ENCODE data around the gene CDHR4.
"Not testable (repeated sequence)": the region's sequence is repeated elsewhere in the genome, so short reads cannot be mapped to it uniquely, and the experiment has no call there.

Gene CDHR4

DNA sequence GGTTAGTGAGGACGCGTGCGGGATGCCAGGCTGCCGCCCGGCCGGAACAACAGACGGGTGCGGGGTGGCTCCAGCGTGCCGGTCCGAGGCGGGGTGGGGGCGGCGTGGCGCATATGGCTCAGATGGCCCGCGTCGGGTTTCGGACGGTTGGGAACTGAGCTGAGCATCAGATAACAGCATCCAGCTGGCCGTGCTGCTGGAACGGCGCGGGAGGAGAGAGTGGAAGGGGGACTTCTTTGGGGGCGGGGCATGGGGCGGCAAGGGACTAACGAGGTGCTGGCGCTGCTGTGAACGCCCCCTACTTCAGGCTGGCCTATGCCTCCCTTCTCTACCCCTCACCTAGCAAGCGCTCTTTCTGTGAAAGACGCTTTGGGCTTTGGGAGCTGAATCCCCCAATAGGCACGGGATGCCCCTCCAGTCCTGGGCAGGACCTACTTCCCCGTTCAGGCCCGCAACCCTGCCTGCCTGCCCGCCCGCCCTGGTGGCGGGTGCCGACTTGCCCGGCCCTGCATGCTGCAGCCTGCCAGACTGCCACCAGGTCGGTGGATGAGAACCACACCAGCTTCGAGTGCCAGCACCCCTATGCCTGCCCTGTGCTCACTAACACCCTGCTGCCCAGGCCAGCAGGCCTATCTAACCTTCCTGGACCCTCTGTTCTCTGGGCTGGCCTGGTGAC, 3.9 kb upstream of the CDHR4 start:
- no peak for DNase-seq

DNA sequence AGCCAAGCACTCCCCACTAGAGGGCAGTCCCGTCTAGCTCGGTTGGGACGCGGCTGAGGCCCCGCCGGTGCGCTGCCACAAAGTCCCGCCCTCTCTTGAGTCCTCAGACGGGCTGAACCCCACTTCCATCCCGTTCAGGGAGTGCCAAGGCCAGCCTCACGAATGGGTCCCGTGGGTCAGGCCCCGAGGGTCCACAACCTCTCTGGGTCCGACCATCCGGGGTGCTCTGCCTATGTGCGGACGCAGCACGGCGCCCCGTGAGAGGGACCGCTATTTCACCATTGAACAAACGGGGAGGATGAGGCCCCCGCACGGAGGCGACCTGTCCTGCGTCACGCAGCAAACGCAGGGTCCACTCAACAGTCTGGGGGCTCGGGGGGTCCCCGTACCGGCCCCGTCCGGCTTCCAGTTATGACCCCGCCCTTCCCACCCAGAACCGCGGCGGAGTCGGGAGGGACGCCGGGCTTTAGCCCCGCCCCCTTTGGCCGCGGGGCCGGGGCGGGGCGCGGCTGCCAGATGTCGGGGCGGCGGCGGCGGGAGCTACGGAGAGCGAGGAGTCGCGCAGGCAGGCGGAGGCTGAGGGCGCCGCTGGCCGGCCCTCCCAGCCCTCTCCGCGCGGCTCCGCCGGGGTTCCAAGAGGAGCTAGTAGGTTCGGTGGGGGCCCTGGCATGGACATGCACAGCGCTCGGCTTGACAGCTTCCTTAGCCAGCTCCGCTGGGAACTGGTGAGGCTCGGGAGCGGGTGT, 3.2 kb upstream of the CDHR4 start, which contains the start of gene INKA1:
Gene INKA1 (plus strand): TSS at position 543 of the 746 bp plus-strand sequence. CDS start 132 bp downstream, at position 675.
- peak; percentile 83 for DNase-seq

DNA sequence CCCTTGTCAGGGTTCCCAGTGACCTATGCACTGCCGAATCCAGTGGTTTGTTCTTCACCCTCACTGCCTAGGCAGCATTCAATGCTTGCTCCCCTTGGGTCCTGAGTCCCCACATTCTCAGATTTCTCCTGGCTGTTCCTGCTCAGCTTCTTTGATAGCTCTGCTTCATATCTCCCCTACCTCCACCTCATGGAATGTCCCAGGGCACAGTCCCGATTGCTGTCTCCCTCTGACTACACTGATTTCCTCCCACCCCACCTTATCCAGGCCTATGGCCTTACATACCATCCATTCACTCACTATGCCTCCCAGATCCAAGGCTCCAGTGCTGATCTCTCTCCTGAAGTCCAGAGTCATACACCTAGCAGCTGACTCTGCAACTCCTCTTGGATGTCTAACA, 1.5 kb upstream of the CDHR4 start:
- DNase-seq = no peak

DNA sequence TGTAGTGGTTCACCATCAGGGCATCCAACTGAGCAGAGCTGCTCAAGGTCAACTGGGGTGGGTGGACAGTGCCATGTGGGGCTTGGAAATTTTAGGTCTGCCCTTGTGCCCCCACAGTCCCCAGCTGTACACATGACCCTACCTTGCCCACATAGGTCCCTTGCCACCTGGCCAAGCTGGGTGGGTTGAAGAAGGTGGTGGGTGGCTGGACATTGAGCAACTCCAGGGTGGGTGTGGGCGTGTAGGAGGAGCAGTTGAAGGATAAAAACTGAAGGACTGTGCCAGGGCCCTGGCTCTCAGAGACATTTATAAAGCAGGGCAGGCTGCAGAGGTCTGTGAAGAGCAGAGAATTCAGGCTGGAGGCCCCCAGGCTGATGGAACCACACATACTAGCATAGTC, 568 bp downstream of the CDHR4 start:
- no peak for DNase-seq

DNA sequence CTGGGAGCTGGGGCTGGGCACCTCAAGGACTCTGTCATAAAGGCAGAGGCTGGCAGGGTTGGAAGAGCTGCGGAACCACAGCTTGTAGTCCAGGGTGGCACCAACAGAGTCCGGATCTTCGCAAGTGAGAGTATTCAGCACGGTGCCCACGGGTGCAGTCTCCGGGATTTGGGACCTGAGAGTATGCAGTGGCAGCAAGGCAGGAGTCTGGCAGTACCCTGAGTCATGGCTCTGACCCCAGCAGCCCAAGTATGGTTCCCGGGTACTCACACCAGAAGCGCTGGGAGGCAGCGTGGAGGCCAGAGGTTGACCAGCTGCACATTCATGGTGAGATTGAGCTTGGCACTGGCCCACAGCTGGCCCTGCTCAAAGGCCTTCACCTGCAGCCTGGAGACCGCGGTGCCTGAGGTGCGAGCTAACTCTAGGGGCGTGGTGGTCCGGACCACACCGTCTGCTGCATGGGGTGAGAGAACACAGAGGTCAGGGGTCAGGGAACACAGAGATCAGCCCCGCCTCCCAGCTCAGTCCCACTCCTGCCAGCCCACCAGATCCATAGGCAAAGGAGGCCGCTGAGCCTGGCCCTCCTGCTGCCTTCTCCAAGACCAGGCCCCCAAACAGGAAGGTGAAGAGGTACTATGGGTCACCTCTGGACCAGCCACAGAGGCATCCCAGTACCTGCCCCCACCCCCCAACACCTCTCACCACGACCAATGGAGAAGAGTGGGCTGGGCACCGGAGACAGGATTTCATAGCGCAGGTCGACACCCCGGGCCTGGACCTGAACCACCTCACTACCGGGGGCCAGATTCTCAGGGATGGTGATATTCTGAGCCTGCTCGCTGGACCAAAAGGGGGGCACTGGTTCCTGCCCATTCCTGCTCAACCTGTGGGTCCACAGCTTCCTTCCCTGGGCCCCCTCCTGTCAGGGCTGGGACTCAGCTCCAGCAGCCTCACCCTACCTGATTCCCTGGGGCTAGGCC, 4.5 kb downstream of the CDHR4 start:
- DNase-seq = no peak

DNA sequence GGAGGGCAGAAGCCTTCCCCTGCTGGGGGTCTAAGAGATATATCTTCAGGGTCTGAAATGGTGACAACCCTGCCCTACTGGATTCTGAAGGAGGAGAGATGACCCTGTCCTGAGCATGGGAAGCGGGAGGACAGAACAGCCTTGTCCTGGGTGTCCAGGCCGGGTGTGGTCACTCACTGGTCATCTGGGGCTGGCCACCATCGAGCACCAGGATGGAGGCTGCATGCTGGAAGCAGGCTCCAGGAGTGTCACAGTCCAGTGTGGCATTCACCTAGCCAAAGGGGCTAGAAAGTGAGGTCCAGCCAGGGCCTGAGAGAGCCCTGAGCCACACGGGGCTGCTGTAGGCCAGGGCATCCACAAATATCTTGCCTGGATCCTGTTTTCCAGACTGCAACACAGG, 5.2 kb downstream of the CDHR4 start:
- no peak for DNase-seq

DNA sequence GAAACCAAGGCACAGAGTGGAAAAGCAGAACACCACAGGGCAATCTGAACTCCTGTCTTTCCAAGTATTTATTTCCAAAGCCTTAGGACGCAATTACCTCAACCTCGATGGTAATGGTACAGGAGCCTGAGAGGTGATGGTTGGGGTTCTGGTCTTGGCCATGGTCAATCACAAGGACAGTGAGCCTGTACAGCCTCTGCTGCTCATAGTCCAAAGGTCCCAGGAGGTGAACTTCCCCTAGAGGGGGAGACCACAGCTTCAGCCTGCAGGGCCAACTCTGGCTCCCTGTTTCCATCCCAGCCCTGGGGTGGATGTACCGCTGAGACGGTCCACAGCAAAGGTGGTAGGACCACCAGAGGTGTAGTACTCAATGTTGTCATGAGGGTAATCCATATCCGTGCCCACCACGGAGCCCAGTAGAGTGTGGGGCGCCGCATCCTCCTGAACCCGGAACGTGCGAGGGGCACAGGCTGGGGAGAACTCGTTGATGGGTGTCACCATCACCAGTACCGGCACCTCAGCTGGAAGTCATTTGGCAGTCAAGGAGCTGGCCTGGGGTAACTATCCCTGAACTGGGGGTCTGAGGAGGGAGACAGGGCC, 6.1 kb downstream of the CDHR4 start:
- no peak for DNase-seq

DNA sequence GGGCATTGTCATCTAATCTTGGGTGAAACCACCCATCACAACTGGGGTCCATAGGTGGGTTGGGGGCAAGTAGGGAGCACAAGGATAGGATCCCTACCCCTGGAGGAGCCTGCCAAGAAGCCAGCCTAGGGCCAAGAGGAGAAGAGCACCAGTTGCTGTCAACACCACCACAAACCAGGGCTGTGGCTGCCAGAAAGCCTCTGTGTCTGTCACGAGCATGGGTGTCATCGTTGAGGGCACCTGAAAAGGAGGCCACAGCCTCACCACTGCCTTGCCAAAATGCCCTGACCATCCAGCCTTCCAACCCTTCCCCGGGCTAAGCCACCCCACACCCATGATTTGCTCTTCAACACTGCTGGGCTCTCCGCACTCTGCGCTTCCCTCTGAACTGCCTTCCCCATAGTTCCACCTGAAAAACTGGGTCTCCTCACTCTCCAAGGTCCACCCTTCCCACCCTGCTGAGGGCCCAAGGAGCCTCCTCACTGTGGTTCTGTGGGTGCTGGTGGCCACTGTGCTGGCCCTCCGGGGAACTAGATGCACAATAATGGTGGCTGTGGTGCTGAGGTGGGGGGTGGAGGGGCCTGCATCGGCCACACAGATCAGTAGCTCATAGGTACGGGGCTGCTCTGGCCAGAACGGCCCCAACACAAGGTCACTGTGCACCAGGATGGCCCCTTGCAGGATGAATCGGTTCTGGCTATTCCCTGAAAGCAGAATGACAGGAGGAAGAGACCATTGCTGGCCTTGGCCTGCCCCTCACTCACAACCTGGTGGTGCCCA, 7.1 kb downstream of the CDHR4 start:
- no peak for DNase-seq

DNA sequence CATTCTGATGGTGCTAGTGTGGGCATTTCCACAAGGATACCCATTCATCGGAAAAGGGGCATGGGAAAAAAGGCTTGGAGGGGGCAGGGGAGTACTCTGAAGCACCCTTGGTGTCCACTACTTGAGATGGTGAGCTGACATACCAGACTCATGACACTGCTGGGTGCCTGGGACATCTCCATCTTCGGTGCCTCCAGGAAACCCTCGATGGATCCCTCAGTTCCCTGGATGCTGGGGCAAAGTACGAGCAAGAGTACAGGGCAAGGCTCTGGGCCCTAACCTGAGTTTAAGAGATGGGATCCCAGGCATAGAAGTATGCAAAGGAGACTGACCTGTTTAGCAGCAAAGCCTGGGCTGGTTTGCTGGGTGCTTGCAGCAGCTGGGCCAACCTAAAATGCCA, 8.1 kb downstream of the CDHR4 start:
- no peak for DNase-seq

DNA sequence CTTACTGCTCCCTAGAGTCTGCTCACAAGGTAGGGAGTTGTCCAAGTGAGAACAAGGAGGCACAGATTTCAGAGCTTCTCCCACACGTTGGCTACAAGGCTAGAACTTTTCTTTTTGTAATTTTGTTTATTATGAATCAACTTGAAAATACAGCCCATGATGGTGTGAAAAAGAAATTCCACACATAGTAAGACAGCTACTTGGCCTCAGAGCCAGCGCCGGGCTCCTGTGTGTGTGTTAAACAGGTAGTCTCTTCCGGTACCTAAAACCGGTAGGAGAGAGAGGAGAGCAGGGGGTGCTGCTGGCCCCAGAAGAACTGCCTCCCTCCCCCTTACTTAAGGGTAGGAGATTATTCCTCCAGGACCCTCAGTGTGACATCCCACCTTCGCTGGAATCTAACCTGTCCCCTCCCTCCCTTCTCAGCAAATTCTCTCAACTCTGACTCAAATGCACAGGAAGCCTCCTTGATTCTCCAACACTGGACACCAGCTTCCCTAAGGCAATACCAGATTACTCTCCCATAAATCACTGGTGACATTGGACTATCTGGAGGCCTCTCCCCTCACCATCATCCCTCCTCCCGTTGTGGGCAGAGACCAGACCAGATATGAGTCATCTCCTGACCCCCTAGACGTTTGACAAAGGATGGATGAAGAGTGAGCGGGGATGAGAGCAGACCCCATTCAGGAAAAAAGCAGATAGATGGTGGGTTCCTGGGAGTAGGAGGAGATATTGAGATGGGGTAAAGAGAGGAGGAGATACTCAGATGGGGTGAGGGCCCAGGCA, 8.9 kb downstream of the CDHR4 start:
- no peak for DNase-seq

DNA sequence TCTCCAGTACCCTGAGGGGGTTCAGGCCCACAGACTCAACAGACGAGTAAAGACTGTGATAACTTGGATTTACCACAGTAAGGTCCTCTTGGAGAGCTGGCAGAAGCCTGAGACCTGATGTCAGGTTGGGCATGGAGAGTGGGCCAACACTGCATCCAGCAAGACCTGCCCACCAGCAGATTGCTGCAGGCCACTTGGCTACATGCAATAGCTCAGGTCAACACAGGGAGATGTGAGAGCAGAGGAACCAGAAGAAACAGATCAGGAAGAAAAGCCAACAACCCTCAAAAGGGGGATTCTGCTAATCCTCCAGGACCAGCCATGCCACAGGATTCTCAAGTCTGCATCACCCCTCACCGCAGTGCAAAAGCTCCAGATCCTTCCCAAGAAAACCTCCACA, 11.6 kb downstream of the CDHR4 start:
- no peak for DNase-seq

DNA sequence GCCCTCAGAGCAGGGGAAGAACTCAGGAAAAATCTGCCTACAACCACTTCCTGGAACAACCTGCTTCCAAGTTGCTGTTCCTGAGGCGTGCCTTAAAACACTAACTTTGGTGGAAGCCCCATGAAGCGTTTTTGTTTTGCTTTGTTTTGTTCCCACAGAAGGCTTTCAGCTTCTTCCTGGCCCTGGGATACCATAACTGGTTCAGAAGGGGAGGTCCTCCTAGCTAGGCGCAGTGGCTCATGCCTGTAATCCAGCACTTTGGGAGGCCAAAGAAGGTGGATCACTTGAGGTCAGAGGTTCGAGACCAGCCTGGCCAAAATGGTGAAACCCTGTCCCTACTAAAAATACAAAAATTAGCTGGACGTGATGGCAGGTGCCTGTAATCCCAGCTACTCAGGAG, 12.1 kb downstream of the CDHR4 start:
- DNase-seq = no peak

DNA sequence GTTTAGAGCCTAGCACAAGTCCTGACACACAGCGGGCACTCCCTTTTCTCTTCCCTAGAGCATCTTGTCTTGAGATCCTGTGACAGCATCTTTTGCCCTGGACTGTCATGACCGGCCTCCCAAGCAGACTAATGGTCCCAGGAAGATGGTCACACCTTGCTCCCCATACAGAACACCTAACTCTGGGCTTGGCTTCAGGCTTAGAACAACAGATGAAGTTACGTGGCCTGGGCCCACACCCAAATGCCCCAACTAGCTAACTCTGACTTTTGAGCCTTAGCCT, 12.6 kb downstream of the CDHR4 start:
- no peak for DNase-seq

DNA sequence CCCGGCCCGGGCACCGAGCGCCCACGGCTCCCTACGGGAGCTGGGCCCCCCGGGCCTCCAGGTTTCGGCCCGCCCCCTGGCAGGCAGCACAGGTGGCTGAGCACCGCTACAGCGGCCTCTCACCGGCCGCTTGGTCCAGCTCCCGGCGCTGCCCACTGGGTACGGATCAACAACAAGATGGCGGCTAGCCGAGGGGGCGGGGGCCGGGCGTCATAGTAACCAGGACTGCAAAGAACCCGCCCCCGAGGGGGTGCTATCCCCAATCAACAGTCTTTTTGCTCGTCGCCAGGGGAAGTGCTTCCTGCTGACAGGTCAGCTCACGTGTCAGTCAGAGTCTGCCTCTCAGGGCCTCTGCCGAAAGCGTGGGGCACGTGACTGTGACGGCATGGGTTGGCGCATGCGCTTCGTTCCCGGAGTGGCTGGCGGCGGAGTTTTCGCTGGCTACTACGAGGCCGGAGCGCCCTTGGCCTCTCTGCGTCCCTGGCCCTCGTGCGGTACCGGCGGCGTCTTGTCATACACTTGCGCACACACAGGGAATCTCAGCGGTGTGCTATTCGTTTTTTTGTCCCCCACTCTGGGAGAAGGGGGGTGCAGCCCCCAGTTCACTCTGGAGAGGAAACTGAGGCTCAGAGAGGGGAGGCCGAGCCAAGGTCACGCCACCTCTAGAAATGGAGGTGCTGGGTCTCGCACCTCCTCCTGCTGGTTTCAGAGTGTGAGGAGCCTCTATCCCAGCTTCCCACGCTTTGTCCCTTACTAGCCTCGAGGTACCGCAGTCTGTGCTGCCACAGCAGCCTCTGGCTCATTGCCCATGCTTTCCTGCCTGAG, 13.1 kb downstream of the CDHR4 start, which contains the start of gene IP6K1:
Gene IP6K1 (minus strand): TSS at position 186 of the 825 bp plus-strand sequence. CDS start 38,502 bp downstream, outside the sequence.
- peak; percentile 99 for DNase-seq

DNA sequence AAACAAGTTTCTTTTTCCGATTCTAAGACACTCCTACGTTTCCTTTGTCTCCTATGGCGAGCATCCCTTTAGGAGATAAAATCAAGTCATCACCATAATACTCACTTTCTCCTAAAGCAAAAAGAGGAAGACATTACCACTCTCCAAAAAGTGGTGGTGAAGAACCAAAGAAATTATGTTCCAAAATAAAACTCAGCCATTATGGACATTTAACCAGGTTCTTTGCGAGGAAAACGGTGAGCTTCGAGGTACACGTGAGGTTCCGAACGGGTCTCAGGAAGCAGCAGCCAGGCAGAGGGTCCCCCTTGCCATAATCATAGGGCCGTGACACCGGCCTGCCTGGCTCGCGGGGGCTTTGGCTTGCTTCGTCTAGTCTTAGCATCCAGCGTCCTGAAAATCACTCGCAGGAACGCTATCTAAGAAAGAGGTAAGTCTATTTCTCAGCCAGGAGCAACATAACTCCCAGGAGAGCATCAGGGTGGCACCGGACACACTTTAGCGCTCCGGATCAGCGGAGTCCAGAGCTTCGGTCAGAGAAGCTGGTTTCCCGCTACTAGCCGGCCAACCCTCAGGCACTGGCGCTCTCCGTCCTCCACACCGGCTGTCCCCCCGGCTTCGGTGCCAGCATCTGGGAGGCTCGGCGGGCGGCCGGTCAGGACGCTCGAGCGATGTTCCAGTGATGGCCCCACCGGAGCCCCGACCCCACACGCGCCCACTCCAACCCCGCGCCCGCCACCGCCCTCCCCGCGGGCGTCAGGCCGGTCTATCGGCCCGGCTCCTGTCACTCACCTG, 13.9 kb downstream of the CDHR4 start:
- DNase-seq = no peak

DNA sequence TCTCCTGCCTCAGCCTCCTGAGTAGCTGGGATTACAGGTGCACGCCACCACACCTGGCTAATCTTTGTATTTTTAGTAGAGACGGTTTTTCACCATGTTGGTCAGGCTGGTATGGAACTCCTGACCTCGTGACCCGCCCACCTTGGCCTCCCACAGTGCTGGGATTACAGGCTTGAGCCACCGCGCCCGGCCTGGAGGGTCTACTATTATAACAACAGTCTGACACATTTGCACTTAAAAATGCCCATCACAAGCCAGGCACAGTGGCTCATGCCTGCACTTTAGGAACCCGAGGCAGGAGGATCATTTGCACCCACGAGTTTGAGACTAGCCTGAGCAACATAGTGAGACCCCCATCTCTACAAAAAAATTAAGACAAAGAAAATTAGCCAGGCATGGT, 17.4 kb downstream of the CDHR4 start:
- not testable (repeated sequence) for DNase-seq

DNA sequence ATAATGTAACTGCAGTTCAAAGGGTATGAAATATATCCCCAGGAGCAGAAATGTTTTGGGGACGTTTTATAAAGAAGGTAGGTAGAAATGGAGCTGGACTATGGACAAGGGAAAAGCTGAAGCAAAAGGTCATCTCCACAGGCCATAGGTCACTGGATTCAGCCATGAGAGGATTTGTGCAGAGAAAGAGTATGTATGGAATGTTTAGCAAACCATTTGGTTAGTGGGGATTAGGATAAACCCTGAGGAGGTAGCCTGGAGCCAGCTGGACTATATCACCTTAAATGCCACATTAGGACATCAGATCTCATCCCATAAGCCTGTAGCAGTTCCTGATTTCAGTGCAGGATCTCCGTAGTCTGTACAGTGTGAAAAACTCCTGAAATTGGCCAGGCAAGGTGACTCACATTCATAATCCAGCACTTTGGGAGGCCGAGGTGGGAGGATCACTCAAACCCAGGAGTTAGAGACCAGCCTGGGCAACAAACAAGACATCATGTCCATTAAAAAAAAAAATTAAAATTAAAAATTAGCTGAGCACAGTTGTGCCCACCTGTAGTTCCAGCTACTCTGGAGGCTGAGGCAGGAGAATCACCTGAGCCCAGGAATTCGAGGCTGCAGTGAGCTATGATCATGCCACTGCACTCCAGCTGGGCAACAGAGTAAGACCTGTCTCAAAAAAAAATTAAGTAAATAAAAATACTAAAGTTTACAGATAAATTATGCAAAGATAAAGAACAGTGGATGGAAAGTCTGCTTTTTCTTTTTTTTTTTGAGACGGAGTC, 18.1 kb downstream of the CDHR4 start:
- DNase-seq = no peak

DNA sequence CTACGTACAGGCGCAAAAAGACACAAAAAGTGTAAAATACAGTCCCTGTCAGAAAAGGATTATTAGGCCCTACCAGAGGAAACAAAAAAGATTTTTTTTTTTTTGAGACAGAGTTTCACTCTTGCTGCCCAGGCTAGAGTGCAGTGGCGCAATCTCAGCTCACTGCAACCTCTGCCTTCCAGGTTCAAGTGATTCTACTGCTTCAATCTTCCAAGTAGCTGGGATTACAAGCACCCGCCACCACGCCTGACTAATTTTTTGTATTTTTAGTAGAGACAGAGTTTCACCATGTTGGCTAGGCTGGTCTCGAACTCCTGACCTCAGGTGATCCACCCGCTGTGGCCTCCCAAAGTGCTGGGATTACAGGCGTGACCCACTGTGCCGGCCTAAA, 18.7 kb downstream of the CDHR4 start:
- not testable (repeated sequence) for DNase-seq

Data from activated T-cell treated with anti-CD3 and anti-CD28 coated beads for 4 hours (primary cell).